ENCODE data around the gene PKP4. TPM values are rescaled to one million over a fixed set of nuclear protein-coding genes. Genes with fewer than 3 reads are reported as not detected.

The PKP4 gene
- total RNA-seq, 2 donors from 2014 or later, result 90.5 to 102 TPM

- no peak overlapping the region for H3K4me3 Mint-ChIP-seq
- Histone ChIP-seq H3K9me3 (ENCODE audit: control insufficient read depth, low read length) (no peaks in the 10 kb centered on the region), H3K9ac (ENCODE audit: extremely low read depth, low read length, poor library complexity, severe bottlenecking) (no peak overlapping the region), H3K4me1 (ENCODE audit: control insufficient read depth, insufficient read depth, low read length) (no peaks in the 10 kb centered on the region), H3K4me3 (ENCODE audit: low read length) (no peak overlapping the region), H3K27ac (ENCODE audit: low read depth, low read length) (no peak overlapping the region), H3K36me3 (ENCODE audit: control insufficient read depth, insufficient read depth, low read length) (no peaks in the 10 kb centered on the region), H3K27me3 (ENCODE audit: control insufficient read depth, insufficient read depth, low read length, poor library complexity, severe bottlenecking) (no peaks in the 10 kb centered on the region)
- no peaks in the 10 kb centered on the region for H3K9me3 Mint-ChIP-seq
- H3K27ac Mint-ChIP-seq, result no peak overlapping the region
- no peaks in the 10 kb centered on the region for H3K27me3 Mint-ChIP-seq (ENCODE audit: insufficient read depth)
- WGBS, 2 experiments (ENCODE audit: insufficient coverage in 1 of 2, insufficient read length in 1 of 2), result 90 to 100% methylated on average over 3 of the region's 3 CpGs
- no peak for TF ChIP-seq CTCF (conservative IDR thresholded peaks at IDR 0.05)
- H3K4me1 Mint-ChIP-seq, result peaks cover 9% of the 10 kb centered on the region
- DNase-seq, result no peak
- H3K36me3 Mint-ChIP-seq (ENCODE audit: low read depth), result peaks cover 2% of the 10 kb centered on the region
These were observed 142.2 kb downstream of the PKP4 start for GRCh38 chr2:158598862-158599517.

GRCh38 chr2:158599609-158600008 is 142.9 kb downstream of the PKP4 start:
- Mint-ChIP-seq H3K9me3 (no peaks in the 10 kb centered on the region), H3K27ac (no peak overlapping the region), H3K4me3 (no peak overlapping the region), H3K27me3 (ENCODE audit: insufficient read depth) (no peaks in the 10 kb centered on the region), H3K36me3 (ENCODE audit: low read depth) (peaks cover 2% of the 10 kb centered on the region), H3K4me1 (peaks cover 9% of the 10 kb centered on the region)
- no peak overlapping the region for H3K9ac ChIP-seq (ENCODE audit: extremely low read depth, low read length, poor library complexity, severe bottlenecking)
- H3K27me3 ChIP-seq (ENCODE audit: control insufficient read depth, insufficient read depth, low read length, poor library complexity, severe bottlenecking), result no peaks in the 10 kb centered on the region
- H3K27ac ChIP-seq (ENCODE audit: low read depth, low read length), result no peak overlapping the region
- H3K4me1 ChIP-seq (ENCODE audit: control insufficient read depth, insufficient read depth, low read length), result no peaks in the 10 kb centered on the region
- TF ChIP-seq CTCF (conservative IDR thresholded peaks at IDR 0.05), result peak; percentile 10
- no peak overlapping the region for H3K4me3 ChIP-seq (ENCODE audit: low read length)
- no peaks in the 10 kb centered on the region for H3K9me3 ChIP-seq (ENCODE audit: control insufficient read depth, low read length)
- DNase-seq, result no peak
- peaks cover under 1% of the 10 kb centered on the region for H3K36me3 ChIP-seq (ENCODE audit: control insufficient read depth, insufficient read depth, low read length)

- H3K4me1 Mint-ChIP-seq, result peaks cover 9% of the 10 kb centered on the region
- H3K36me3 ChIP-seq (ENCODE audit: control insufficient read depth, insufficient read depth, low read length), result peaks cover 5% of the 10 kb centered on the region
- no peak for TF ChIP-seq CTCF (conservative IDR thresholded peaks at IDR 0.05)
- H3K27ac Mint-ChIP-seq, result no peak overlapping the region
- no peaks in the 10 kb centered on the region for H3K9me3 Mint-ChIP-seq
- no peak overlapping the region for H3K4me3 ChIP-seq (ENCODE audit: low read length)
- no peaks in the 10 kb centered on the region for H3K27me3 Mint-ChIP-seq (ENCODE audit: insufficient read depth)
- H3K27ac ChIP-seq (ENCODE audit: low read depth, low read length), result no peak overlapping the region
- no peaks in the 10 kb centered on the region for H3K4me1 ChIP-seq (ENCODE audit: control insufficient read depth, insufficient read depth, low read length)
- no peak overlapping the region for H3K4me3 Mint-ChIP-seq
- no peaks in the 10 kb centered on the region for H3K27me3 ChIP-seq (ENCODE audit: control insufficient read depth, insufficient read depth, low read length, poor library complexity, severe bottlenecking)
- peaks cover 2% of the 10 kb centered on the region for H3K36me3 Mint-ChIP-seq (ENCODE audit: low read depth)
- no peak overlapping the region for H3K9ac ChIP-seq (ENCODE audit: extremely low read depth, low read length, poor library complexity, severe bottlenecking)
- no peaks in the 10 kb centered on the region for H3K9me3 ChIP-seq (ENCODE audit: control insufficient read depth, low read length)
- no peak for DNase-seq
- WGBS, 2 experiments (ENCODE audit: insufficient coverage in 1 of 2, insufficient read length in 1 of 2), result 50 to 98% methylated on average over 1 to 3 of the region's 3 CpGs
These were observed 143.5 kb downstream of the PKP4 start for GRCh38 chr2:158600155-158600802.

All from endodermal cell (in vitro differentiated cells).